GM12865 (cell line): ENCODE measurements around the gene OTUD4.

ENCODE experiments used
- DNase-seq: peaks from one replicate; pipeline ENCODE4 v3.0.0; 2010; ENCODE audit warnings: low read depth
- H3K4me3 ChIP-seq: 2 replicates; pipeline ENCODE4 v1.5.1; 2011; ENCODE audit warnings: mild to moderate bottlenecking, low read depth, low read length, control low read depth
- TF ChIP-seq, protein P1 (sequence below): IDR thresholded peaks from 2 replicates; pipeline ENCODE4 v1.5.1; 2011; ENCODE audit warnings: low read length, control low read depth, low read depth, inconsistent platforms; ENCODE audit not compliant: insufficient read depth; ENCODE audit errors: missing control alignments

Gene OTUD4

DNA sequence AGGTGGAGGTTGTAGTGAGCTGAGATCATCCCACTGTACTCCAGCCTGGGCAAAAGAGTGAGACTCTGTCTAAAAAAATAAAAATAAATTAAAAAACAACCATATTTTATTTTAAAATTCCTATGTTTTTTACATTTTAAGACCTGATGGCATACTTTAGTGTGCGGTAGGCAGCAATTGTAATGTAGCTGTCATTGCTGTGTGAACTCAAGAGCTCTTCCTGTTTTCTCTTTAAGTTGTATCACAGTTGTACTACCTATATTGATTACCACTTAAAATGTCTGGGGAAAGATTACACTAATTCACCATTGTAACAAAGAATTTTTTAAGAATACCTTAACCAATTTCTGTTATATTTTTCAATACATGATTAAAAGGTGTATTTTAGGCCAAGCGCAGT, 55.0 kb downstream of the OTUD4 start:
- TF ChIP-seq, protein P1, sequence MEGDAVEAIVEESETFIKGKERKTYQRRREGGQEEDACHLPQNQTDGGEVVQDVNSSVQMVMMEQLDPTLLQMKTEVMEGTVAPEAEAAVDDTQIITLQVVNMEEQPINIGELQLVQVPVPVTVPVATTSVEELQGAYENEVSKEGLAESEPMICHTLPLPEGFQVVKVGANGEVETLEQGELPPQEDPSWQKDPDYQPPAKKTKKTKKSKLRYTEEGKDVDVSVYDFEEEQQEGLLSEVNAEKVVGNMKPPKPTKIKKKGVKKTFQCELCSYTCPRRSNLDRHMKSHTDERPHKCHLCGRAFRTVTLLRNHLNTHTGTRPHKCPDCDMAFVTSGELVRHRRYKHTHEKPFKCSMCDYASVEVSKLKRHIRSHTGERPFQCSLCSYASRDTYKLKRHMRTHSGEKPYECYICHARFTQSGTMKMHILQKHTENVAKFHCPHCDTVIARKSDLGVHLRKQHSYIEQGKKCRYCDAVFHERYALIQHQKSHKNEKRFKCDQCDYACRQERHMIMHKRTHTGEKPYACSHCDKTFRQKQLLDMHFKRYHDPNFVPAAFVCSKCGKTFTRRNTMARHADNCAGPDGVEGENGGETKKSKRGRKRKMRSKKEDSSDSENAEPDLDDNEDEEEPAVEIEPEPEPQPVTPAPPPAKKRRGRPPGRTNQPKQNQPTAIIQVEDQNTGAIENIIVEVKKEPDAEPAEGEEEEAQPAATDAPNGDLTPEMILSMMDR: no peak
- DNase-seq: no peak
- H3K4me3 ChIP-seq: no peak overlapping the region

- no peak overlapping the region for H3K4me3 ChIP-seq
- DNase-seq: no peak
- TF ChIP-seq, protein P1: no peak
These were observed 72.3 kb downstream of the OTUD4 start for GRCh38 chr4:145108128-145108527.

GRCh38 chr4:145107126-145107525, 73.3 kb downstream of the OTUD4 start:
- TF ChIP-seq, protein P1: no peak
- no peak overlapping the region for H3K4me3 ChIP-seq
- DNase-seq: no peak

DNA sequence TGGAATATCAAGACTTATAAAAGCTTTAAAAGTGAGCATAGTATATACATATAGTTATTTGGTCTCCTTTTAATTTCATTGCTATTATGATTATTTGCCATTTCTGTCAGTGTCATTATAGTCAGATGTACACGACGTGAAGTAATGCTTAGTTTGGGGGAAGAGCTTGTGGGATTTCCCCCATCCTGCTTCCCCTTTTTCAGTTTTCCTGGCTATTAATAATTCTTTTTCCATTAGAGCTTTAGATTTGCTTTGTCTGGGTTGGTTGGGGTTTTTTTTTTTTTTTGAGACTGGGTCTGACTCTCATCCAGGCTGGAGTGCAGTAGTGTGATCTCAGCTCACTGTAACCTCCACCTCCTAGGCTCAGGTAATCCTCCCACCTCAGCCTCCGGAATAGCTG, 76.9 kb downstream of the OTUD4 start:
- no peak overlapping the region for H3K4me3 ChIP-seq
- DNase-seq: no peak
- TF ChIP-seq, protein P1: no peak

DNA sequence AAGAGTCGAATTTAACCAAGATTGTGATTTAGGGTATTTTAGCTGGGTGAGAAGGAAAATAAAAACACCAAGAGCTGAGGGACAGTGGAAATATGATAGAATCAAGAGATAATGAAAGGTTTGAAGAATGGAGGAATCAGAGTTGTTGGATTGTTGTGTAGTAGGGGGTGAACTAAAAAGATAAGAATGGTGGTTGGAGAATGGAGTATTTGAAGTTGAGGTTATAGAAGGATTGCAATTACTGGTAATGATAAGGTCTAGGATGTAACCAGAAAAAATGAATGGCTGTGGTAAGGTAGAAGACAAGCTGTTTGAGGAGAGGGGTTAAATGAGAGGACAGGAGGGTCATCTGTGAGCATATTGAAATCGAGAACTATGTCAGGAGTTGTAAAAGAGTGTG, 77.8 kb downstream of the OTUD4 start:
- TF ChIP-seq, protein P1: no peak
- DNase-seq: no peak
- no peak overlapping the region for H3K4me3 ChIP-seq

DNA sequence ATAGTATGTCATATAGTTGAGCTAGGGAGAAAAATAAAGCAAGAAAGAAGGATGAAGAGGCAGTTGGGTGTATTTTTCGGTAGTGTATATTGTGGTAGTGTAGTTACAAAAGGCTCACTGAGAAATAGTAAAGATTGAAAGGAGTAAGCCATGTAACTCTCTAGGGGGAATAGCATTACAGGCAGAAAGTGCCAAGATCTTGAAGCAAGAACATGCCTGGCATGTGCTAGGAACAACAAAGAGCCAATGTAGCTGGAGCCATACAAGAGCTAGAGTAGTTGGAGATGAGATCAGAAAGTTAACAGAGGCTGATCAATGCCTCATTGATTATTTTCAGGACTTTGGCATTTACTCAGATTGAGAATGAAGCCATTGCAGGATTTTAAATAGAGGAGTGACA, 79.3 kb downstream of the OTUD4 start:
- no peak overlapping the region for H3K4me3 ChIP-seq
- DNase-seq: no peak
- TF ChIP-seq, protein P1: no peak

GRCh38 chr4:145099653-145100052, 80.7 kb downstream of the OTUD4 start:
- H3K4me3 ChIP-seq: peak overlapping the region; percentile 53
- DNase-seq: peak; percentile 10
- TF ChIP-seq, protein P1: no peak
